ENCODE measurements around the gene NIFK.
"Not testable (repeated sequence)": the region's sequence is repeated elsewhere in the genome, so short reads cannot be mapped to it uniquely, and the experiment has no call there.

Gene NIFK

DNA sequence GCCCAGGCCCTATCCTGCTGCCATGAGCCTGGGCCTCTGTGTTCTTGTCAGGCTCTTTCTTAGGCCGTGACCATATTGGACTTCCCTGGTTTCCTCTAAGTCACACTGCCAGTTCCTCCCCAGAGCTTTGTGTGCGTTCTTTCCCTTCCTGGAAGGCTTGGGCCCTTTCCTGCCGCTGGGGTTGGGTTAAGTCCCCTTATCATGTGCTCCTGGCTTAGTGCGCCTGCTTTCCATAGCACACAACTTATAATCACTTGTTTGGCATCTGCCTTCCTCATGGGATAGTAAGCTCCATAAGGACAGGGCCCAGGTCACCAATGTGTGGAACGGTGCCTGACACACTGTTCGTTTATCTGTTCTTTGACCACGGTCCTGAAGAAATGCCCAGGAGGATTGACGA lies 31.3 kb downstream of the NIFK start:
- TF ChIP-seq, protein P1, sequence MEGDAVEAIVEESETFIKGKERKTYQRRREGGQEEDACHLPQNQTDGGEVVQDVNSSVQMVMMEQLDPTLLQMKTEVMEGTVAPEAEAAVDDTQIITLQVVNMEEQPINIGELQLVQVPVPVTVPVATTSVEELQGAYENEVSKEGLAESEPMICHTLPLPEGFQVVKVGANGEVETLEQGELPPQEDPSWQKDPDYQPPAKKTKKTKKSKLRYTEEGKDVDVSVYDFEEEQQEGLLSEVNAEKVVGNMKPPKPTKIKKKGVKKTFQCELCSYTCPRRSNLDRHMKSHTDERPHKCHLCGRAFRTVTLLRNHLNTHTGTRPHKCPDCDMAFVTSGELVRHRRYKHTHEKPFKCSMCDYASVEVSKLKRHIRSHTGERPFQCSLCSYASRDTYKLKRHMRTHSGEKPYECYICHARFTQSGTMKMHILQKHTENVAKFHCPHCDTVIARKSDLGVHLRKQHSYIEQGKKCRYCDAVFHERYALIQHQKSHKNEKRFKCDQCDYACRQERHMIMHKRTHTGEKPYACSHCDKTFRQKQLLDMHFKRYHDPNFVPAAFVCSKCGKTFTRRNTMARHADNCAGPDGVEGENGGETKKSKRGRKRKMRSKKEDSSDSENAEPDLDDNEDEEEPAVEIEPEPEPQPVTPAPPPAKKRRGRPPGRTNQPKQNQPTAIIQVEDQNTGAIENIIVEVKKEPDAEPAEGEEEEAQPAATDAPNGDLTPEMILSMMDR (IDR thresholded peaks at IDR 0.05; ENCODE audit: extremely low read depth, missing control alignments), result no peak
- DNase-seq (ENCODE audit: low spot score), result no peak

DNA sequence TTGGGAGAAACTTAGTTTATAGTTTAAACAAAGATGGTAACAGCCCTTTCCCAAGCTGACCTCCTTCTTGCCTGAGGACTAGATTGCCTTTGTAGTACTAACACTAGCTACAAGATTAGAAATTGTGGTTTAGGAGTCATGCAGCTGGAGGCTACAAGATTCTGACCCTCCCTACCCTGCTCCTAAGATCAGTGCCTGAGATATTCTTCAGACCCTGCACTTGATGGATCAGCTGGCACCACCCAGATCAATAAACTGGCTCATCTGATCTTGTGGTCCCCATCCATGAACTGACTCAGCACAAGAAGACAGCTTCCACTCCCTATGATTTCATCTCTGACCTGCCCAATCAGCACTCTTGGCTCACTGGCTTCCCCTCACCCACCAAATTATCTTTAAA lies 34.9 kb downstream of the NIFK start:
- DNase-seq (ENCODE audit: low spot score), result not testable (repeated sequence)

DNA sequence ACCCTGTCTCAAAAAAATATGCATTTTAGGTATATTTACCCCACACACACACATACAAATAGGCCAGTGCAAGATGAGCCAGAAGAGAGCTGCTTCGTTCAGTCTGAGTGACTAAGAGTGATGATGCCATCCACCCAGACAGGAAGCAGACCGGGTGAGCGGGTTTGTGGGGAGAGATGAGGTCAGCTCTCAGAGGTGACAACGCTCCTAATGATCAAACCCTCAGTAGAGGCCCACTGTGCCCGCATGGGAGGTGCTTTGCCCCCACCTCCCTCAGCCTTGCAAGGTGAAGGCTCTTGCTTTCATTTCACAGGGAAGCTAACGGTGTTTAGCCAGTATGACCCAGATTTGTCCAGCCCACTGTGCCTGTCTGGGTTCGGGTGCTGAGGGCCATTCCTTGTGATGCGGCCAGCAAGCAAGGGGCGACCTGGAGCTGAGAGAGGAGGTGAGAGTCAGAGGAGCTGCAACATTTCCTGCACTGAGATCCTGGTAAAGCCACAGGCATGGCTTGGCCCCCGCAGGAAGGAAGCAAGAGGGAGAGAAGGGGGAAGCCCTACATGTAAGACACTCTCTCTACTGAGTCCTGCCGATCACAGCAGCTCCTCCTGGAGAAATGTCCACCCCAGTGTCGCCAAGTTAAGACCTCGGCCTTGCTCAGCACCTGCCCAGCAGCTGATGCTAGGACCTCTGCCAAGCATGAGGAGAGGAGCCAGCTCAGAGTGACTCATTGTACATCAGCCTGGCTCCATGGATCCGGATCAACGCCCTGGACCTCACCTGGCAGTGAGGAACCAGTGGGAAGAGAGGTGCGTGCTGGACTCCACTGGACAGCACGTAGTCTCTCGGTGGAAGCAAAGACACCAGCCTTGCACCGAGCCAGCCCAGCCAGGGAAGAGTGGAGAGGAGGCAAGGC lies 37.0 kb downstream of the NIFK start:
- peak; percentile 81 for DNase-seq (ENCODE audit: low spot score)
- TF ChIP-seq, protein P1 (IDR thresholded peaks at IDR 0.05; ENCODE audit: extremely low read depth, missing control alignments), result no peak

GRCh38 chr2:121698318-121698930 lies 38.3 kb downstream of the NIFK start:
- DNase-seq (ENCODE audit: low spot score), result no peak
- TF ChIP-seq, protein P1 (IDR thresholded peaks at IDR 0.05; ENCODE audit: extremely low read depth, missing control alignments), result no peak

DNA sequence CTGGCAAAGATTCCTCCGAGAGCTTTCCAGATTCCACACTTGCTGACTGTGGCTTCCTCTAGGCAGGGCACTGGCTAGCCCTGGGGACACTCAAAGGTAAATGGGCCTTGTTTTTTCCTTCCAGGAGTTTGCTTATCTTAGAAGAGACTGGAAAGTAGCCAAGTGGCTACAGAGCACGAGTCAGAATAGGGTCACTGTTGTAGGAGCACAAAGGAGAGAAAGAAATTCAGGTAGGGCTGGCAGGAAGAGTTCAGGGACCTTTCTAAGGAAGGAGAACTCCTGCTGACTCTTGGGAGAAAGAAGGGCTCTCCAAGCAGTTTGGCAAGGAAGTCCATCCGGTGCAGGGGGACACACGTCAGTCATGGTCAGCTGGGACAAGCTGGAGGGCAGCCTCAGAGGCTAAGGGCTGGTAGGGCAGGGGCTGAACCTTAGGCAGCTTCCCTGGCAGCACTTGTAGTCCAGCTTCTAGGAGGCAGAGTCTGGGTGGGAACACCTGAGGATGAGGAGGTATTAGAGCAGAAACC lies 39.5 kb downstream of the NIFK start:
- TF ChIP-seq, protein P1 (IDR thresholded peaks at IDR 0.05; ENCODE audit: extremely low read depth, missing control alignments), result no peak
- no peak for DNase-seq (ENCODE audit: low spot score)

DNA sequence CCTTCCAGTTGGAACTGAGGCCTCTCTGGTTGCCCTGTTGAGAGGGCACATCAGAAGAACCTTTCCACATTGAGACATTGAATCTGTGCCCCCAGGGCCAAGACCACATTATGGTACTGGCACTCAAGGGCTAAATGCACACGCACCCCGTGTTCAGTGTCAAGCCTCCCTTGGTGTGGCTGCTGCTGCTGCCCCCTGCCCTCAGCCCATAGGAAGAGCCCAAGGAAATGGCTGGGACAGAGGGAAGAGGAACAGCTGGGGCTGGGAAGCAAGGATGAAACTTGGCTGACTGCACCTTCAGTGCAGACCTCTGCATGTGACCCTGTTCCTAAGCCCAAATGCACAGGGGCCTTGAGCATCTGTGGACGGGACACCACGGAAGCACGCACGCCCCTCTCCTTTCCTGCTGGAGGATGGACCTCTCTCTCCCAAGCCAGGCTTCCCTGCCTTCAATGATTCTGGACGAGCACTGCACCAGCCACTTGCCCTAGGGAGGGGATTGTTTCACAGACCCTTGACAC lies 40.2 kb downstream of the NIFK start:
- TF ChIP-seq, protein P1 (IDR thresholded peaks at IDR 0.05; ENCODE audit: extremely low read depth, missing control alignments), result no peak
- no peak for DNase-seq (ENCODE audit: low spot score)

- DNase-seq (ENCODE audit: low spot score), result no peak
- TF ChIP-seq, protein P1 (IDR thresholded peaks at IDR 0.05; ENCODE audit: extremely low read depth, missing control alignments), result no peak
Measured at GRCh38 chr2:121695171-121695451, 41.6 kb downstream of the NIFK start.
